Fibroblast of skin of left biceps (primary cell): ENCODE results near the gene DEPDC5.
"Not testable (repeated sequence)": the region's sequence is repeated elsewhere in the genome, so short reads cannot be mapped to it uniquely, and the experiment has no call there.

Experiments used
- DNase-seq, 2 experiments: peaks; one replicate each; pipeline ENCODE4 v3.0.0-alpha.2; 2013; ENCODE audit warnings: low read depth in 2 of 2

Gene DEPDC5

GRCh38 chr22:31753634-31754501 is at the start of gene DEPDC5:
Gene DEPDC5, plus strand, starts transcription at chr22:31754019. Its CDS starts 903 bp downstream, at chr22:31754922.
- peak; percentile 80 to 82 for DNase-seq

GRCh38 chr22:31707519-31707918 is 46.3 kb upstream of the DEPDC5 start:
- no peak for DNase-seq

- not testable (repeated sequence) for DNase-seq
Observed at GRCh38 chr22:31711226-31711625, 42.6 kb upstream of the DEPDC5 start.

- no peak for DNase-seq
Observed at GRCh38 chr22:31715147-31715778, 38.6 kb upstream of the DEPDC5 start.

- no peak for DNase-seq
Observed at GRCh38 chr22:31719850-31720471, 33.9 kb upstream of the DEPDC5 start.

- DNase-seq, result no peak
Observed at GRCh38 chr22:31723723-31724122, 30.1 kb upstream of the DEPDC5 start.

GRCh38 chr22:31726692-31727091 is 27.1 kb upstream of the DEPDC5 start:
- DNase-seq, result no peak

- no peak for DNase-seq
Observed at GRCh38 chr22:31728857-31729256, 25.0 kb upstream of the DEPDC5 start.

GRCh38 chr22:31730344-31730711 is 23.5 kb upstream of the DEPDC5 start:
- DNase-seq, result no peak

- DNase-seq, result no peak
Observed at GRCh38 chr22:31732089-31732829, 21.6 kb upstream of the DEPDC5 start.

- DNase-seq, result no peak
Observed at GRCh38 chr22:31733580-31734079, 20.2 kb upstream of the DEPDC5 start.

- DNase-seq, result peak; percentile 40 to 47
Observed at GRCh38 chr22:31734512-31734911, 19.3 kb upstream of the DEPDC5 start.

GRCh38 chr22:31736458-31736857 is 17.4 kb upstream of the DEPDC5 start:
- DNase-seq, result no peak

GRCh38 chr22:31737932-31738331 is 15.9 kb upstream of the DEPDC5 start:
- no peak for DNase-seq

- DNase-seq, result no peak
Observed at GRCh38 chr22:31738566-31738965, 15.3 kb upstream of the DEPDC5 start.

- DNase-seq, result no peak
Observed at GRCh38 chr22:31739795-31740201, 14.0 kb upstream of the DEPDC5 start.

- not testable (repeated sequence) for DNase-seq
Observed at GRCh38 chr22:31740314-31740713, 13.5 kb upstream of the DEPDC5 start.

GRCh38 chr22:31742115-31742514 is 11.7 kb upstream of the DEPDC5 start:
- DNase-seq, result no peak

GRCh38 chr22:31742682-31743081 is 11.1 kb upstream of the DEPDC5 start:
- DNase-seq, result no peak

- DNase-seq, result no peak
Observed at GRCh38 chr22:31743871-31744270, 9.9 kb upstream of the DEPDC5 start.

- no peak for DNase-seq
Observed at GRCh38 chr22:31747441-31747840, 6.4 kb upstream of the DEPDC5 start.

GRCh38 chr22:31748490-31748889 is 5.3 kb upstream of the DEPDC5 start:
- no peak for DNase-seq
